NB4 (cell line): ENCODE data around the gene COPS8.

Experiments used
- CTCF ChIP-seq: IDR thresholded peaks from one replicate; pipeline ENCODE4 v1.5.1; 2012; ENCODE audit warnings: low read depth, low read length
- MYC ChIP-seq: IDR thresholded peaks from 2 replicates; pipeline ENCODE4 v1.6.1; 2011; ENCODE audit warnings: low read depth, low read length

DNA sequence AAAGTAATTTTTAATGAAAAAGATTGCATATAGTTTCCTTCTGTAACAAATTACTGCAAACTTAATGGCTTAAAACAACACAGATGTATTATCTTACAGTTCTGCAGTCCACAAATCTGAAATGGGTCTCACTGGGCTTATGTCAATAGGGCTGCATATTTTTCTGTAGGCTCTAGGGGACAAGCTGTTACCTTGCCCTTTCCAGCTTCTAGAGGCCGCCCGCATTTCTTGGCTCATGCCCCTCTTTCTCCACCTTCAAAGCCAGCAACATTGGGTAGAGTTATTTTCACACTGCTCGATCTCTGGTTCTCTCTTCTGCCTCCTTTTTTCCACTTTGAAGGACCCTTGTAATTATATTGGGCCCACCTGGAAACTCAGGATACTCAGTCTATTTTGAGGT lies 16.7 kb downstream of the COPS8 start:
- TF ChIP-seq CTCF (no peak), MYC (no peak)
